Transverse colon (tissue), 4 donors: ENCODE measurements around the gene TRHDE. TPM values are rescaled to one million over a fixed set of nuclear protein-coding genes. Genes with fewer than 3 reads are reported as not detected.

Experiments
- DNase-seq: peaks from one replicate; pipeline ENCODE4 v3.0.0-alpha.2; 2019
- H3K27ac ChIP-seq, 4 donors: fragments of 200-600 bp; sonication (generic); 2 replicates each; pipeline ENCODE4 v1.5.1; 2016 to 2018; ENCODE audit warnings: inconsistent platforms in 4 of 4
- H3K27me3 ChIP-seq: fragments of 200-600 bp; sonication (generic); 2 replicates; pipeline ENCODE4 v1.5.1; 2017; ENCODE audit warnings: inconsistent platforms
- H3K36me3 ChIP-seq, 4 donors: fragments of 200-600 bp; sonication (generic); 2 replicates each; pipeline ENCODE4 v1.5.1; 2017 to 2019; ENCODE audit warnings: inconsistent platforms in 4 of 4
- H3K4me1 ChIP-seq, 4 donors: fragments of 200-600 bp; sonication (generic); 2 replicates each; pipeline ENCODE4 v1.5.1; 2017 to 2020; ENCODE audit warnings: inconsistent platforms in 4 of 4
- H3K4me3 ChIP-seq, 4 donors: fragments of 200-600 bp; sonication (generic); 1 replicate in 1 of 4; 2 replicates in 3 of 4; pipeline versions ENCODE4 v1.5.1 to v1.6.1; 2017 to 2019; ENCODE audit warnings: inconsistent platforms in 4 of 4
- H3K9me3 ChIP-seq, 2 donors: fragments of 200-600 bp; sonication (generic); 2 replicates each; pipeline ENCODE4 v1.5.1; 2017 to 2019; ENCODE audit warnings: inconsistent platforms in 2 of 2
- EP300 ChIP-seq: sonication (generic); formaldehyde crosslinking; IDR thresholded peaks from one replicate; pipeline ENCODE4 v1.6.1; 2017; ENCODE audit warnings: antibody characterized with exemption, low read depth
- POLR2A ChIP-seq: fragments of 450-650 bp; IDR thresholded peaks from one replicate; pipeline ENCODE4 v1.6.1; 2016; ENCODE audit warnings: antibody characterized with exemption, mild to moderate bottlenecking, moderate library complexity
- POLR2AphosphoS5 ChIP-seq, 3 donors: sonication (generic); formaldehyde crosslinking; IDR thresholded peaks; one replicate each; pipeline ENCODE4 v1.6.1; 2016; ENCODE audit warnings: antibody characterized with exemption in 3 of 3
- WGBS, 2 donors: methylation state at CpG; one replicate each; pipeline ENCODE4 v1.1.5; 2018; ENCODE audit warnings: low coverage in 1 of 2; 5-methylcytosine and 5-hydroxymethylcytosine counted together
- in situ Hi-C, 4 donors: fragments of 200-750 bp; cut with MboI; loops; one replicate each; pipeline versions ENCODE4 v1.15.0 to v1.15.1; 2017; ENCODE audit warnings: low sequenced_read_pairs in 3 of 4, low pct_ligation_motif_present in 1 of 4, low pct_unique_long_range_greater_than_20kb in 1 of 4
- intact Hi-C: fragments of 100-400 bp; cut with DNase I; formaldehyde crosslinking; loops from one replicate; pipeline ENCODE4 v1.15.1; 2023; ENCODE audit warnings: low total_unique reads
- total RNA-seq, 4 donors: library from RNA; depleted of rRNA; stranded (reverse); fragments of >200 nt; gene quantifications; one replicate each; pipeline ENCODE4 v1.1.0, GENCODE V29; 2016
- TF ChIP-seq, protein P1 (sequence below), 5 experiments: fragments of 200-600 bp in 3 of 5; fragments of 450-650 bp in 2 of 5; sonication (generic) in 3 of 5; IDR thresholded peaks; 1 replicate in 2 of 5; 2 replicates in 3 of 5; pipeline ENCODE4 v1.5.1; 2016 to 2017; ENCODE audit warnings: antibody characterized with exemption in 5 of 5, inconsistent platforms in 3 of 5, mild to moderate bottlenecking in 2 of 5, moderate library complexity in 1 of 5

TRHDE gene
- total RNA-seq, 4 donors from 2014 or later: 2.4 to 18.7 (median 9.0) TPM

DNA sequence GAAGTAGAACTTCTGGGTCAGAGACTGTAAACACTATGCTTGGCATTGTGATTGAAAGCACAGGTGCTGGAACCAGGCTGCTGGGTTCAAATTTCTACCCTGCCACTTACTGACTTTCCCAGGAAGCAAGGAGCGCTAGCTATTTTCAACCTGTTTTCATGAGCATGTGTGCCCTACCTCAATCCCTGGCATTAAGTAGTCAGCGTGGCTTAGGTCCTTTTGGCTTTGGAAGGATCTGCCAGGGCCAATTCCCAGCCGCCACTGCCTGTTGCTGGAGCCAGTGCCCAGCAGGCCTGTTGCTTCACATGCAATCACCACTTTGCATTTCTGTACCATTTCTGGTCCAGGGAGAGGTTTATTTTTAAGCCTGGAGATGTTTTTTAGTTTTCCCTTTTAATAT is 196.3 kb downstream of the TRHDE start:
- TF ChIP-seq, protein P1, sequence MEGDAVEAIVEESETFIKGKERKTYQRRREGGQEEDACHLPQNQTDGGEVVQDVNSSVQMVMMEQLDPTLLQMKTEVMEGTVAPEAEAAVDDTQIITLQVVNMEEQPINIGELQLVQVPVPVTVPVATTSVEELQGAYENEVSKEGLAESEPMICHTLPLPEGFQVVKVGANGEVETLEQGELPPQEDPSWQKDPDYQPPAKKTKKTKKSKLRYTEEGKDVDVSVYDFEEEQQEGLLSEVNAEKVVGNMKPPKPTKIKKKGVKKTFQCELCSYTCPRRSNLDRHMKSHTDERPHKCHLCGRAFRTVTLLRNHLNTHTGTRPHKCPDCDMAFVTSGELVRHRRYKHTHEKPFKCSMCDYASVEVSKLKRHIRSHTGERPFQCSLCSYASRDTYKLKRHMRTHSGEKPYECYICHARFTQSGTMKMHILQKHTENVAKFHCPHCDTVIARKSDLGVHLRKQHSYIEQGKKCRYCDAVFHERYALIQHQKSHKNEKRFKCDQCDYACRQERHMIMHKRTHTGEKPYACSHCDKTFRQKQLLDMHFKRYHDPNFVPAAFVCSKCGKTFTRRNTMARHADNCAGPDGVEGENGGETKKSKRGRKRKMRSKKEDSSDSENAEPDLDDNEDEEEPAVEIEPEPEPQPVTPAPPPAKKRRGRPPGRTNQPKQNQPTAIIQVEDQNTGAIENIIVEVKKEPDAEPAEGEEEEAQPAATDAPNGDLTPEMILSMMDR (IDR thresholded peaks at IDR 0.05): no peak
- no peak for TF ChIP-seq POLR2A
- no peak for TF ChIP-seq POLR2AphosphoS5 (IDR thresholded peaks at IDR 0.05)
- no peak for TF ChIP-seq EP300
- in situ Hi-C loops (no loop called here), intact Hi-C loops (no loop called here)
- H3K9me3 ChIP-seq: no peaks in the 10 kb centered on the region
- no peak overlapping the region for H3K27ac ChIP-seq
- no peaks in the 10 kb centered on the region for H3K27me3 ChIP-seq
- H3K4me3 ChIP-seq: no peak overlapping the region
- H3K4me1 ChIP-seq: no peaks in the 10 kb centered on the region
- no peaks in the 10 kb centered on the region for H3K36me3 ChIP-seq
- DNase-seq: no peak
- WGBS, 2 donors: 83 to 91% methylated on average over 2 to 3 of the region's 3 CpGs

DNA sequence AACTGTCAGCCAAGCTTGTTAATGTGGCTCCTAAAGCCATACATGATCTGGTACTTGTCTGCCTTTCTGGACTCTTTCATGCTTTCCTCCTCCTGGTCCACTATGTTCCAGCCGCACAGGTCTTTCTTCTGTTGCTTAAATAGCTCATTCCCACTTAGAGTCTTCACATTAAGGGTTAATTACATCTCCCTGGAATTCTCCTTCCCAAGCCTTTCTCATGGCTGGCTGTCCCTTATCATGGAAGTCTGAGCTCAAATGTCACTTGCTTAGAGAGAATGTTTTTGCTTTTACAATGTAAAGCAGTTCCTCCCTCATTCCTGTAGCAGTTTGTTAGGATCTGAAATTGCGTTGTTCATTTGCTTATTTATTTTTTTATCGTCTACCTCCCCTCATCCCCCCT is 199.6 kb downstream of the TRHDE start:
- in situ Hi-C loops: no loop called here
- no peaks in the 10 kb centered on the region for H3K9me3 ChIP-seq
- H3K36me3 ChIP-seq: no peaks in the 10 kb centered on the region
- H3K4me1 ChIP-seq: no peaks in the 10 kb centered on the region
- H3K4me3 ChIP-seq: no peak overlapping the region
- 45 to 60% methylated on average over 3 of the region's 3 CpGs for WGBS, 2 donors
- intact Hi-C loops: no loop called here
- TF ChIP-seq EP300 (no peak), POLR2AphosphoS5 (IDR thresholded peaks at IDR 0.05) (no peak)
- TF ChIP-seq, protein P1 (IDR thresholded peaks at IDR 0.05): no peak
- DNase-seq: no peak
- H3K27ac ChIP-seq: no peak overlapping the region
- H3K27me3 ChIP-seq: no peaks in the 10 kb centered on the region

DNA sequence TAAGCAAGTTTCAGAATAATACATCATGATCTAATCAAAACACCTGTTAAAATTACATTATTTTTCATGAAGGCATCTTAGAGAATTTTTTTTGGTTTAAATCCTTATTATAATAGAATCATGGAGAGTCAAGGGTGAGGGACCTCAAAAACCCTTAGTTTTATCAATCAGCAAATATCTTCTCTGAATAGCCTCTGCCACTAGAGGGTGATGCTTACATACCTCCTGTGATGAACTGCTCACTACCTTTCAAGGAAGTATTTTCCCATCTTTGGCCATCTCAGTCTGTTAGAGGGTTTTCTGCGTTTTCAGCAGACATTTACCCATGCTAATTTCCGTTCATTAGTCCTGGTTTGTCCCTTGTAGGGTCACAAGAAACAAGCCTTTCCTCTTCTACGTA is 200.2 kb downstream of the TRHDE start:
- no peak for TF ChIP-seq POLR2A
- Histone ChIP-seq H3K27ac (no peak overlapping the region), H3K9me3 (no peaks in the 10 kb centered on the region), H3K36me3 (no peaks in the 10 kb centered on the region), H3K4me1 (no peaks in the 10 kb centered on the region), H3K27me3 (no peaks in the 10 kb centered on the region), H3K4me3 (no peak overlapping the region)
- in situ Hi-C loops (no loop called here), intact Hi-C loops (no loop called here)
- DNase-seq: no peak
- WGBS, 2 donors: 73 to 83% methylated on average over 3 of the region's 3 CpGs

DNA sequence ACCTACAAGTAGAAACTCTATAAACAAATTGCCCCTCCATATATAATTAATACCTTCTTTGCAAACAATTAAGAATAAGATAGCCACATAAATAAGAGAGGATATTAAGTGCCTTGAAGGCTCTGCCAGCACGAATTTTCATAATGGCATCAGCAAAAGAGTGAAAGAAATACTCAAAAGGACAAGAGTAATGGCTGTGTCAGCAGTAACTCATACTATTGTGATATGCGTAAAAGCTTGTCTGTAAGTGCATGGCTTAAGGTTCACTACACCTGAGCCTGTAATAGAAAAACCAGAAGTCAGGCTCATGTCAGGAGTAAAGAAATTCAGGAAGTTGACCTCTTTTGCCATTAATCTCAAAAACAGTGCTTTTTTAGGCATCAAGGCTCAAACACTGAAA is 204.1 kb downstream of the TRHDE start:
- in situ Hi-C loops: no loop called here
- TF ChIP-seq, protein P1 (IDR thresholded peaks at IDR 0.05): no peak
- TF ChIP-seq POLR2A (no peak), EP300 (no peak), POLR2AphosphoS5 (IDR thresholded peaks at IDR 0.05) (no peak)
- WGBS, 2 donors: 64 to 75% methylated on average over 2 of the region's 2 CpGs

DNA sequence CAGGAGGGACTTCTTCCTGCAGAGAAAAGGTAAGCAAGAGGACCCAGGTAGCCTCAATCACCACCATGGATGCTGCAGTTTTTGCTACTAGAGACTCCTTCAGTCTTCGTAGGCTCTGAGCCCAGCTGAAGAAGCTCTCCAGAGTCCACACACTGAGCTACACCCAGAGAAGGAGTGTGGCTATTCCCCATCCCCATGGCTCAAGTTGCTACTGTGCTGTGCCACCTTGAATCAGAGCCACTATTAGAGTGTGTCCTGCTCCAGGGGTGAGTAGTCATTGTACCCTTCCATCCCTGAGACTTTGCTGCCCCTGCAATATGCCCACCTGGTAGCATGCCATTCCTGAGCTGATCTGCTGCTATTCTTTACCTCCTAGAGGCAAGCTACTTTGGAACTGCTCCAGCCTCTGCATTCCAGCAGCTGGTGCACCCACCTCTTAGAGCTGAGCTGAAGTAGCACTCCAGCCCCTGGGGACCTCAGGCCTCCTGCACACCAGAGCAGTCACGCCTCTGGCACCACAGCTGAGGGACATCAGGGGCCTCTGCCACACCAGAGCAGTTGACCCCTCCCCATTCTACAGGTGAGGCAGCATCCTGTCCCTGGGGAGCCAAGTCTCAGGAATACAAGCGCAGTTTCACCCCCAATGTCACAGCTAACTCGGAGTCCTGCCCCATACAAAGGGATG is 213.0 kb downstream of the TRHDE start:
- H3K36me3 ChIP-seq: no peaks in the 10 kb centered on the region
- in situ Hi-C loops (no loop called here), intact Hi-C loops (no loop called here)

More for the DNA sequence above, 204.1 kb downstream of the TRHDE start:
- no peaks in the 10 kb centered on the region for H3K9me3 ChIP-seq
- H3K27me3 ChIP-seq: no peaks in the 10 kb centered on the region
- intact Hi-C loops: no loop called here
- no peak overlapping the region for H3K27ac ChIP-seq
- H3K36me3 ChIP-seq: no peaks in the 10 kb centered on the region
- no peak for DNase-seq
- H3K4me1 ChIP-seq: no peaks in the 10 kb centered on the region
- H3K4me3 ChIP-seq: no peak overlapping the region

More for the DNA sequence above, 213.0 kb downstream of the TRHDE start:
- TF ChIP-seq POLR2AphosphoS5 (IDR thresholded peaks at IDR 0.05): no peak
- TF ChIP-seq, protein P1 (IDR thresholded peaks at IDR 0.05): no peak
- no peak for TF ChIP-seq POLR2A
- TF ChIP-seq EP300: no peak
- DNase-seq: no peak
- Histone ChIP-seq H3K4me3 (no peak overlapping the region), H3K9me3 (peaks cover 0 to 4% of the 10 kb centered on the region in 2 donors), H3K27ac (no peak overlapping the region), H3K4me1 (no peaks in the 10 kb centered on the region), H3K27me3 (no peaks in the 10 kb centered on the region)
- WGBS, 2 donors: 80% methylated on average over 4 of the region's 4 CpGs; no CpG with 5 or more reads in 1 of the 2 donors
